HCT116 (cell line): ENCODE measurements around the gene AADACL2. TPM values are rescaled to one million over a fixed set of nuclear protein-coding genes. Genes with fewer than 3 reads are reported as not detected.

Source experiments
- ATAC-seq: fragments of 200-7000 bp; cut with Tn5 transposase; 2 replicates; pipeline ENCODE4 v1.9.1; 2020; ENCODE audit warnings: mild to moderate bottlenecking, moderate library complexity
- BruUV-seq: library from RNA; stranded (reverse); fragments of 400-500 nt; replicated peaks from 2 replicates; lab custom pipeline; 2021; lab: Mats Ljungman, UMichigan
- CTCF ChIA-PET: fragments of 300-600 bp; sonication (Branson Sonifier 250); formaldehyde crosslinking; loops from one replicate; lab custom pipeline; 2021; ENCODE audit warnings: antibody characterized with exemption; lab: Charles Lee
- POLR2A ChIA-PET: fragments of 300-600, 350-600 bp; sonication (Branson Sonifier 250); formaldehyde crosslinking; loops from one replicate; lab custom pipeline; 2021; ENCODE audit warnings: antibody characterized with exemption; lab: Charles Lee
- RAD21 ChIA-PET, 2 experiments: fragments of 300-600 bp; sonication (Branson Sonifier 250); formaldehyde crosslinking; loops; one replicate each; lab custom pipeline; 2023; ENCODE audit warnings: low total read pairs in 2 of 2; ENCODE audit not compliant: uncharacterized antibody in 2 of 2, unreplicated experiment in 2 of 2, low non-redundant PET in 1 of 2; lab: Charles Lee
- DNase-seq: peaks from one replicate; pipeline ENCODE4 v3.0.0-alpha.2; 2010; ENCODE audit warnings: low read depth, low spot score
- H2AFZ ChIP-seq: fragments of 200-600 bp; shearing (Covaris generic), sonication (generic); 2 replicates; pipeline ENCODE4 v1.6.1; 2017; ENCODE audit warnings: low read depth, mixed run types, mixed read lengths, antibody characterized with exemption, low read length; ENCODE audit not compliant: poor library complexity, severe bottlenecking
- H3K27ac ChIP-seq: 2 replicates; pipeline ENCODE4 v1.5.1; 2012; ENCODE audit warnings: low read depth, low read length
- H3K27me3 ChIP-seq: fragments of 200-600 bp; sonication (generic); 2 replicates; pipeline ENCODE4 v1.6.1; 2016; ENCODE audit warnings: mixed run types, low read length, mixed read lengths; ENCODE audit not compliant: insufficient read depth
- H3K36me3 ChIP-seq, 2 experiments: fragments of 200-500 bp in 1 of 2; fragments of 200-600 bp in 1 of 2; sonication (Bioruptor generic) in 1 of 2; sonication (generic) in 1 of 2; 2 replicates each; pipeline versions ENCODE4 v1.5.1 to v1.6.1; 2014 to 2016; ENCODE audit warnings: low read length in 2 of 2, inconsistent platforms in 1 of 2, mixed read lengths in 1 of 2, mixed run types in 1 of 2; ENCODE audit not compliant: insufficient read depth in 2 of 2, control insufficient read depth in 1 of 2
- H3K4me1 ChIP-seq, 2 experiments: fragments of 200-600 bp in 1 of 2; sonication (generic) in 1 of 2; 2 replicates each; pipeline versions ENCODE4 v1.5.1 to v1.6.1; 2012 to 2017; ENCODE audit warnings: low read length in 2 of 2, inconsistent platforms in 1 of 2, mild to moderate bottlenecking in 1 of 2, mixed read lengths in 1 of 2, mixed run types in 1 of 2, moderate library complexity in 1 of 2; ENCODE audit not compliant: insufficient read depth in 2 of 2, control insufficient read depth in 1 of 2
- H3K4me2 ChIP-seq: fragments of 200-600 bp; sonication (generic); 2 replicates; pipeline ENCODE4 v1.6.1; 2017; ENCODE audit warnings: mixed run types, low read length, mixed read lengths
- H3K4me3 ChIP-seq, 2 experiments: fragments of 200-600 bp in 1 of 2; sonication (generic) in 1 of 2; replicated peaks in 1 of 2; 2 replicates each; pipeline ENCODE4 v1.5.1; 2011 to 2016; ENCODE audit warnings: low read length in 2 of 2, control low read depth in 1 of 2, low read depth in 1 of 2, mild to moderate bottlenecking in 1 of 2, mixed read lengths in 1 of 2, mixed run types in 1 of 2
- H3K79me2 ChIP-seq: fragments of 200-600 bp; sonication (generic); 2 replicates; pipeline ENCODE4 v1.6.1; 2017; ENCODE audit warnings: mild to moderate bottlenecking, mixed run types, low read length, moderate library complexity, mixed read lengths; ENCODE audit not compliant: insufficient read depth
- H3K9ac ChIP-seq: fragments of 200-600 bp; sonication (generic); 2 replicates; pipeline ENCODE4 v1.6.1; 2016; ENCODE audit warnings: low read length, mixed read lengths
- H3K9me2 ChIP-seq: fragments of 200-600 bp; sonication (generic), shearing (Covaris generic); 2 replicates; pipeline ENCODE4 v1.6.1; 2017; ENCODE audit warnings: mixed run types, mild to moderate bottlenecking, moderate library complexity; ENCODE audit not compliant: insufficient read depth
- H3K9me3 ChIP-seq, 2 experiments: fragments of 200-500 bp in 1 of 2; fragments of 200-600 bp in 1 of 2; sonication (Bioruptor generic) in 1 of 2; sonication (generic) in 1 of 2; 2 replicates each; pipeline ENCODE4 v1.6.1; 2014 to 2017; ENCODE audit warnings: low read length in 2 of 2, mixed read lengths in 2 of 2, inconsistent platforms in 1 of 2, low read depth in 1 of 2, mild to moderate bottlenecking in 1 of 2, mixed run types in 1 of 2, moderate library complexity in 1 of 2; ENCODE audit not compliant: control insufficient read depth in 1 of 2, insufficient read depth in 1 of 2
- H4K20me1 ChIP-seq: fragments of 200-600 bp; sonication (generic), shearing (Covaris generic); 2 replicates; pipeline ENCODE4 v1.6.1; 2017; ENCODE audit warnings: mixed run types, mild to moderate bottlenecking, moderate library complexity; ENCODE audit not compliant: insufficient read depth
- CBX3 ChIP-seq: IDR thresholded peaks from 2 replicates; pipeline ENCODE4 v1.6.1; 2012; ENCODE audit warnings: low read depth
- ELF1 ChIP-seq: IDR thresholded peaks from 2 replicates; pipeline ENCODE4 v1.6.1; 2012; ENCODE audit warnings: low read depth, borderline replicate concordance
- EZH2 ChIP-seq: fragments of 200-600 bp; sonication (generic); IDR thresholded peaks from 2 replicates; pipeline ENCODE4 v1.6.1; 2017; ENCODE audit warnings: antibody characterized with exemption, mixed run types
- POLR2AphosphoS5 ChIP-seq: IDR thresholded peaks from 2 replicates; pipeline ENCODE4 v1.6.1; 2011; ENCODE audit warnings: mild to moderate bottlenecking, low read depth, low read length, moderate library complexity
- SIN3A ChIP-seq: IDR thresholded peaks from 2 replicates; pipeline ENCODE4 v1.6.1; 2012; ENCODE audit warnings: low read depth
- ZNF274 ChIP-seq: fragments of 200-500 bp; sonication (Bioruptor generic); IDR thresholded peaks from 2 replicates; pipeline ENCODE4 v1.6.1; 2014; ENCODE audit warnings: mild to moderate bottlenecking, low read depth, low read length, inconsistent platforms
- intact Hi-C: fragments of 100-400 bp; cut with micrococcal nuclease; formaldehyde crosslinking; loops from 2 replicates; pipeline ENCODE4 v1.10.0; 2022
- total RNA-seq: library from RNA; stranded (reverse); gene quantifications from one replicate; pipeline ENCODE4 v1.2.1, GENCODE V29; 2021; ENCODE audit not compliant: unreplicated experiment

Gene AADACL2
- total RNA-seq, 1 experiment from 2014 or later = not detected

DNA sequence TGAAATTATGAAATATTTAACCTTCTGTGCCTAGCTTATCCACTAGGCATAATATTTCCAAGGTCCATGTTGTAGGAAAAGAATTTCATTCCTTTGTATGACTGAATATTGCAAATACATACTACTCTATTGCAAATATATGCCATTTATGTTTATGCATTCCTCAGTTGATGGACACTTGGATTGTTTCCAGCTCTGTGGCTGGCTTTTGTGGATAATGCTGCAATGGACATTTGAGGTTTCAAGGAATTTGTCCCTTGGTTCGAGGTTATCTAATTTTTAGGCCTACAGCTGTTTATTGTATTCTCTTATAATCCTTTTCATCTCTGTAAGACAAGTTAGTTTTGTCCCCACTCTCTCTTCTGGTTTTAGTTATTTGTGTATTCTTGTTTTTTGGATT lies 7.7 kb upstream of the AADACL2 start:
- Histone ChIP-seq H3K79me2 (no peaks in the 10 kb centered on the region), H3K4me3 (no peak overlapping the region), H3K27ac (no peak overlapping the region), H3K4me1 (no peaks in the 10 kb centered on the region), H2AFZ (no peak overlapping the region), H3K4me2 (no peak overlapping the region), H4K20me1 (no peaks in the 10 kb centered on the region), H3K9me2 (no peaks in the 10 kb centered on the region), H3K27me3 (no peaks in the 10 kb centered on the region), H3K9me3 (no peaks in the 10 kb centered on the region), H3K36me3 (no peaks in the 10 kb centered on the region), H3K9ac (no peak overlapping the region)
- no TSS peak for BruUV-seq
- intact Hi-C loops = no loop called here
- ATAC-seq (no peak), DNase-seq (no peak)
- ChIA-PET CTCF (no interaction called here), RAD21 (interaction anchor here in 1 of 2 experiments (0.5 kb wide), 1 partner anchor 9 kb away, joined by 3 read pairs; no protein-coding TSS in a partner anchor), POLR2A (no interaction called here)
- no peak for TF ChIP-seq CBX3
- TF ChIP-seq ZNF274 = no peak

- Histone ChIP-seq H3K4me3 (no peak overlapping the region), H3K9ac (no peak overlapping the region), H3K27me3 (no peaks in the 10 kb centered on the region), H4K20me1 (no peaks in the 10 kb centered on the region), H3K27ac (no peak overlapping the region), H3K9me2 (no peaks in the 10 kb centered on the region)
- RAD21 ChIA-PET = no interaction called here
- no peak for TF ChIP-seq ELF1
- no peak for TF ChIP-seq EZH2
- no peak for TF ChIP-seq SIN3A
- TF ChIP-seq POLR2AphosphoS5 = no peak
- TF ChIP-seq, all 23 proteins: peak for 0
- Histone ChIP-seq H2AFZ (no peak overlapping the region), H3K79me2 (no peaks in the 10 kb centered on the region), H3K9me3 (no peaks in the 10 kb centered on the region), H3K4me1 (no peaks in the 10 kb centered on the region), H3K36me3 (no peaks in the 10 kb centered on the region), H3K4me2 (no peak overlapping the region)
- DNase-seq = no peak
- no peak for ATAC-seq
- no TSS peak for BruUV-seq
- CTCF ChIA-PET = no interaction called here
- intact Hi-C loops = no loop called here
- POLR2A ChIA-PET = no interaction called here
These were observed 866 bp upstream of the AADACL2 start for GRCh38 chr3:151732861-151733260.
